Lower leg skin (tissue), 3 donors: ENCODE data around the gene PLCB1.

ENCODE experiments used
- POLR2A ChIP-seq, 2 donors: fragments of 450-650 bp; IDR thresholded peaks; one replicate each; pipeline ENCODE4 v1.6.1; 2016 to 2017; ENCODE audit warnings: antibody characterized with exemption in 2 of 2, mild to moderate bottlenecking in 1 of 2, moderate library complexity in 1 of 2
- TF ChIP-seq, protein P1 (sequence below), 3 donors: fragments of 450-650 bp; IDR thresholded peaks; one replicate each; pipeline ENCODE4 v1.5.1; 2016; ENCODE audit warnings: antibody characterized with exemption in 3 of 3, mild to moderate bottlenecking in 3 of 3, moderate library complexity in 2 of 3

DNA sequence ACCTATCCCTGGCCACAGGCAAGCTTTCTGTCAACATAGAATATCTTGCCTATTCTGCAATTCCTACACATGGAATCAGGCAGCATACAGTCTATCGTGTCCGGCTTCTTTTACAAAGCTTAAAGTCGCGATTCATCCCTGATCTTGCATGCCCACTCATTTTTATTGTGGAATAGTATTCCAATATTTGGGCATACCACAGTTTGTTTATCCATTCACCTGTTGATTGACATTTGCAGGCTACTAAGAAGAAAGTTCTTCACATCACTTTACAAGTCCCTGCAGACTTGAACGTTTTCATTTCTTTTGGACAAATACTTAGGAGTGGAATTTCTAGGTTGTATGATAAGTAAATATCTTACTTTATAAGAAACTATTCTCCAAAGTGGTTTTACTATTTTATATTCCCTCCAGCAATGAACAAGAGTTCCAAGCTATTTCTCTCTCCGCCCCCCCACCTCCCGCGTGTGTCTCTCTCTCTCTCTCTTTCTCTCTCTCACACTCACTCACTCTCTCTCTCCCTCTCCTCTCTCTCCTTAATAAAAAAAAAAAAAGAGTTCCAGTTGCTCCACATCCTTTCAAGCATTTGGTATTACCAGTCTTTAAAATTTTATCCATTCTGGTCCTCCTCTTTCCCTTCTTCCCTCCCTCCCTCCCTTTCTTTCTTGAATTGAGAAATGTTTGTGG lies 1.1 kb upstream of the PLCB1 start:
- TF ChIP-seq, protein P1, sequence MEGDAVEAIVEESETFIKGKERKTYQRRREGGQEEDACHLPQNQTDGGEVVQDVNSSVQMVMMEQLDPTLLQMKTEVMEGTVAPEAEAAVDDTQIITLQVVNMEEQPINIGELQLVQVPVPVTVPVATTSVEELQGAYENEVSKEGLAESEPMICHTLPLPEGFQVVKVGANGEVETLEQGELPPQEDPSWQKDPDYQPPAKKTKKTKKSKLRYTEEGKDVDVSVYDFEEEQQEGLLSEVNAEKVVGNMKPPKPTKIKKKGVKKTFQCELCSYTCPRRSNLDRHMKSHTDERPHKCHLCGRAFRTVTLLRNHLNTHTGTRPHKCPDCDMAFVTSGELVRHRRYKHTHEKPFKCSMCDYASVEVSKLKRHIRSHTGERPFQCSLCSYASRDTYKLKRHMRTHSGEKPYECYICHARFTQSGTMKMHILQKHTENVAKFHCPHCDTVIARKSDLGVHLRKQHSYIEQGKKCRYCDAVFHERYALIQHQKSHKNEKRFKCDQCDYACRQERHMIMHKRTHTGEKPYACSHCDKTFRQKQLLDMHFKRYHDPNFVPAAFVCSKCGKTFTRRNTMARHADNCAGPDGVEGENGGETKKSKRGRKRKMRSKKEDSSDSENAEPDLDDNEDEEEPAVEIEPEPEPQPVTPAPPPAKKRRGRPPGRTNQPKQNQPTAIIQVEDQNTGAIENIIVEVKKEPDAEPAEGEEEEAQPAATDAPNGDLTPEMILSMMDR (IDR thresholded peaks at IDR 0.05) = no peak
- TF ChIP-seq POLR2A (IDR thresholded peaks at IDR 0.05) = no peak
